Tongue (tissue), 2 donors: Measurements from ENCODE around the gene ZNF791. TPM values are rescaled to one million over a fixed set of nuclear protein-coding genes. Genes with fewer than 3 reads are reported as not detected.
"Not testable (repeated sequence)": the region's sequence is repeated elsewhere in the genome, so short reads cannot be mapped to it uniquely, and the experiment has no call there.

Experiments used
- DNase-seq: peaks from one replicate; pipeline ENCODE4 v3.0.0-alpha.2; 2015
- total RNA-seq: library from RNA; depleted of rRNA; stranded (reverse); fragments of >200 nt; gene quantifications from one replicate; pipeline ENCODE4 v1.2.3, GENCODE V29; 2014

Gene ZNF791
- 26.3 TPM for total RNA-seq

DNA sequence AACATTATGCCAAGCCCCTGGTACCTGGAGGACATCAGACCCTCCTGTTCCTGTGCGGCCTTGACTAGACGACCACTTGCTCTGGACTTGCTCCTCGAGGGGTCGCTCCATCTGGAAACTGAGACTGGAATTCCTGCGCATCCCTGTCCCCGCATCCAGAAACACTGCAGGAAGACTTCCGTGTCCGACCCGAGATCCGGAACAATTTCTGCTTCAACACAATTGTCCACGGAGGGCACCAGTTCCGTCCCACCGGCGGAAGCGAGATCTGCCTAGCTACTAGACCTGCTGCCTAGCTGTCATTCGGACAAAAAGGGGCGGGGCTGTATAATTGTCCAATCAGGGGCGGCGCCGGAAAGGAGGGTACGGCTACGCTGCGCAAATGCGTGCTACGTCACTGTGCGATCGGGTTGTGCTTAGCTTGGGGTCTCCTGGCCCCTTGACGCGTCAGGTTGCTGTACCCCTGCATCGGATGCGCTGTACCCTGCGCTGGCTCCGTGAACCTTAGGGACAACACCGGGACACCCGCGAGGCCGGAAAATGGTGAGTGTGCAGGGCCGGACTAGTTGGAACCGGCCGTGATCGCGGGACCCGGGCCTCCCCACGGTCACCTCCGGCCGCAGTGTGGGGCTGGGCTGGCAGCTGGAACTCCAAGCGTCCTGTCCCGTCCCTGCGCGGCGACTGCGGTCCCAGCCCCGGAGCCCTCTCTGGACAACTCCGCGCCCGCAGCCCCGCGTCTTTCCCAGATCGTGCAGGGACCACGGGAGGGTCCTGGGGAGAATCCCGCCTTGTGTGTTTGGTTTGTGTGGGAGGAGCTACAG, at the start of gene ZNF791, which contains the start of gene ZNF490:
Gene ZNF791 (plus strand): TSS at position 381 of the 821 bp plus-strand sequence. CDS start 160 bp downstream, at position 541.
Gene ZNF490 (minus strand): TSS at position 274 of the 821 bp plus-strand sequence. CDS start 133 bp downstream, at position 141.
- peak; percentile 99 for DNase-seq

DNA sequence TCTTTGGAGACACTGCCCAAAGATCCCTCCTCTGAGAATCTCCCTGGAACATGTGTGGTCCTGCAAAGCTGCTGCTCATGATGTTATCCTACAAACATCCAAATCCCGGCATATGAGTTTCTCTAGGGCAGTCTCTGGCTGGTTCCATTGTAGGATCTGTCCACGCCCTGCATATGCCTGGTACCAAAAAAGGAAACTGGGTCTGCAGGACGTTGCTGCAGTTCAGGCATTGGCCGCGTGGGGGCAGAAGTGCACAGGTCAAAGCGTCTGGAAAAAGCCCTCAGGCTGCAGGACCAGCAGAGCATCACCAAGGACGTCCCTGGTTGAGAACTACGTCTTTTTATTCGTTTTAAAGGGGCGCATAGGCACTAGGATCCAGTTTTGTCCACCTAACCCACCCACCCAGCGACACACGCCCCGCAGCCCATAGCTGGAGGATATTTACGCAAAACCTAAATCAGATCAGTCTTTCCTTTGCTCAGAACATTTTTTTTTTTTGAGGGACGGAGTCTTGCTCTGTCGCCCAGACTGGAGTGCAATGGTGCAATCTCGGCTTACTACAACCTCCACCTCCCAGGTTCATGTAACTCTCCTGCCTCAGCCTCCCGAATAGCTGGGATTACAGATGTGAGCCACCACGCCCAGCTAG, 46.6 kb upstream of the ZNF791 start:
- peak; percentile 94 for DNase-seq

DNA sequence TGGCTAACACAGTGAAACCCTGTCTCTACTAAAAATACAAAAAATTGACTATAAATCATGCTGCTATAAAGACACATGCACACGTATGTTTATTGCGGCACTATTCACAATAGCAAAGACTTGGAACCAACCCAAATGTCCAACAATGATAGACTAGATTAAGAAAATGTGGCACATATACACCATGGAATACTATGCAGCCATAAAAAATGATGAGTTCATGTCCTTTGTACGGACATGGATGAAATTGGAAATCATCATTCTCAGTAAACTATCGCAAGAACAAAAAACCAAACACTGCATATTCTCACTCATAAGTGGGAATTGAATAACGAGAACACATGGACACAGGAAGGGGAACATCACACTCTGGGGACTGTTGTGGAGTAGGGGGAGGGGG, 44.3 kb upstream of the ZNF791 start:
- not testable (repeated sequence) for DNase-seq

DNA sequence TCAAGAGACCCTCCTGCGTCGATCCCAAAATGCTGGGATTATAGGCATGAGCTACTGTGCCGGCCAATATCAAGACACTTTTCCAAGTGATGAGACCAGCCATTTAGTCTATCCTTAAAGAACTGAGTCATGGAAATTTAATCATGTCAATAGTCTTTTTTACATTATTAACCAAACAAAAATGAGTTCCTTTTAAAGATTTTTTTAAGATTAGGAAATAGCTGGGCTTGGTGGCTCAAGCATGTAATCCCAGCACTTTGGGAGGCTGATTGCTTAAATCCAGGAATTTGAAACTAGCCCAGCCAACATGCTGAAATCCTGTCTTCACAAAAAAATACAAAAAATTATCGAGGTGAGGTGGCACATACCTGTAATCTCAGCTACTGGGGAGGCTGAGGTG, 42.8 kb upstream of the ZNF791 start:
- DNase-seq, result no peak

DNA sequence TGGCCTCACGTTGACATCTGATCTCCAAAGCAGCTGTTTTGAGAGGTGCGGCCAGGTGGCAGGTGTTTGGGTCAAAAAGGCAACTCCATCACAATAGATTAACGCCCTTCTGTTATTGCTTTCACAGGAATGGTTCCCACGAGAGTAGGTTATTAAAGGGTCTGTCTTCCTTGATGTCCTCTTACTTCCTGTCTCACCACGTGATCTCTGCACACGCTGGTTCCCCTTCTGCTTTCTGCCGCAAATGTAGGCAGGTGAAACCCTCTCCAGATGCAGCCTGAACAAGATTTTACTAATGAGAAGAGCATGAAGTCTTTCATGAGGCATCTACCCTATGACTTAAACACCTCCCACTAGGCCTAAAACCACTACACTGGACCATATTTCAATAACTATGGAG, 36.7 kb upstream of the ZNF791 start:
- no peak for DNase-seq

DNA sequence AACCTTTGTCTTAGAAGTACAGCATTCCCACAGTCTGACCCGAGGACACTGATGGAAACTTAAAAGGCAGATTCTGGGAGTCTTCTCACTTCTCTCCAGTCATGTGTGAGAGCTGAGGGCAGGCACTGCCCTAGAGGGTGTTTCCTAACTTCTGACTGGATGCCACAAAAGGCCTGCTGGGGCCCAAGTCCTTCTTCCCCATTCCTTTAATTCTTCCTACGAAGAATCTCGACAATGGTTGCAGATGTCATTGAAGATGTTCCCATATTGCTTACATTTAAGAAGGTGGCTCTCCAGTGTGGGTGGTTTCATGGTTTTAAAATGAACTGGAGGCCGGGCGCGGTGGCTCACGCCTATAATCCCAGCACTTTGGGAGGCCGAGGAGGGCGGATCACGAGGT, 32.1 kb upstream of the ZNF791 start:
- no peak for DNase-seq

DNA sequence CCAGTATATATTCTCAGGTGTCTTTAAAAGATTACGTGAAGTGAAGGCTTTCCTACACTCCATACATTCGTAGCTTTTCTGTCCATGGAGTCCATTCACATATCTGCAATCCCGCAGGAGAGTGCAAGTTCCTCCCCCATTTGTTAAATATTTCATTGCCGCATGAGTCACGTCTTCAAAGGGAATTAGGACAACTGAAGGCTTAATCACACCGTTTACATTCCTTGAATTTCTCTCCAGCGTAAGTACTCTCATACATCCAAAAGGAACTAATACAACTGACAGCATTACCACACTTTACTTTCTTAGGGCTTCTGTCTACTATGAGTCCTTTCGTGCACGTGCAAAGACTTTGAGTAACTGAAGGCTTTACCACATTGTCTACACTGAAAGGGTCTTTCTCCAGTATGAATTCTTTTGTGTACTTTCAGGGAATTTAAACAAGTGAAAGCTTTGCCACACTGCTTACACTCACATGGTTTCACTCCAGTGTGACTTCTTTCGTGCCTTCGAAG, 30.5 kb upstream of the ZNF791 start:
- DNase-seq, result no peak

DNA sequence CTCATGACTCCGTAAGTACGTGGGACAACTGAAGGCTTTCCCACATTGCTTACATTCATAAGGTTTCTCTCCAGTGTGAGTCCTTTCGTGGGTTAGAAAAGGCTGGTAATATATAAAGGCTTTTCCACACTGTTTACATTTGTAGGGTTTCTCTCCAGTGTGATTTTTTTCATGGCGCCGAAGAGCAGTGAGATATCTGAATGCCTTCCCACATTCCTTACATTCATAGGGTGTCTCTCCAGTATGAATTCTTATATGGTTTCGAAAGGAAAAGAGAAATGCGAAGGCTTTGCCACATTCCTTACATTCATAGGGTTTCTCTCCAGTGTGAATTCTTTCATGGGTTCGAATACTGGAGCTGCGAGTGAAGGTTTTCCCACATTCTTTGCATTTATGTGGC, 29.6 kb upstream of the ZNF791 start:
- DNase-seq, result no peak

DNA sequence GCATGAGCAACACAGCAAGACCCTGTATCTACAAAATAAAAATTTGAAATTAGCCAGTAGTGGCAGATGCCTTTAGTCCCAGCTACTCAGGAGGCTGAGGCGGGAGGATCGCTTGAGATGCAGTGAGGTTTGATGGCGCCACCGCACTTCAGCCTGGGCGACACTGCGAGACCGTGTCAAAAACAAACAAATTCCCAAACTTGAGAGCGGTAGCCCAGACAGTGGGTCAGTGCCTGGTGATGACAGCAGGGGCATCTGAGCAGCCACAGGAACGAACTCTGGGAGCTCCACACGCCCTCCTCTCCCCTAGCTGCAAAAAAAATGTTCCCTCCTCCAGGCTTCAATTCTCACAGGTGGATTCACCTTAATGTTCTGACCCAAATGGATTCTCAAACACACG, 14.2 kb upstream of the ZNF791 start:
- DNase-seq, result no peak

DNA sequence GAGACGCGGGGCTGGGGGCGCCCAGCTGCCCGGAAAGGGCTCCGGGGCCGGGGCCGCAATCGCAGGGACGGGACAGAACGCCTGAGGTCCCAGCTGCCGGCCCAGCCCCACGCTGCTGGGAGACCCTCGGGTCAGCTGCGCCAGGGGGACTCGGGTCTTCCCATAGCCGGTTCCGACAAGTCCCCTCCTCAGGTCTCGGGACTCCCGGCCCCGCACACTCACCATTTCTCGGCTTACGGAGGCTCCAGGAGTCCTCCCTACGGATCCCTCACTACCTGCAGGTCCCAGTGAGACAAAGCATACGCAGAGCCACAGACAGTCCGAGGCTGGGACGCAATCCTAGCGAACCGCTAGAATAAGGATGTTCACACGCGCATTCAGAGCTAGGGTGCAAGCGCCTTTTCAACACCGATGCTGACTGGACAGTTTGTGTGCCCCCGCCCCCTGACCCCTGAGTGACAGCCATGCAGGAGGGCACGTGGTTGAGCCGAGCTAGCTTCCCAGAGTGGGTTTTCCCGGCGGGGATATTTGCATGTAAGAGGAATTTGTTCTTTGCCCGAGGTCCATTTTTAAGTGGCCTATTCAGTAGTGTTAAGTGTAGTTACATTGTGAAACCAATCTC, 13.7 kb upstream of the ZNF791 start:
- DNase-seq, result no peak

DNA sequence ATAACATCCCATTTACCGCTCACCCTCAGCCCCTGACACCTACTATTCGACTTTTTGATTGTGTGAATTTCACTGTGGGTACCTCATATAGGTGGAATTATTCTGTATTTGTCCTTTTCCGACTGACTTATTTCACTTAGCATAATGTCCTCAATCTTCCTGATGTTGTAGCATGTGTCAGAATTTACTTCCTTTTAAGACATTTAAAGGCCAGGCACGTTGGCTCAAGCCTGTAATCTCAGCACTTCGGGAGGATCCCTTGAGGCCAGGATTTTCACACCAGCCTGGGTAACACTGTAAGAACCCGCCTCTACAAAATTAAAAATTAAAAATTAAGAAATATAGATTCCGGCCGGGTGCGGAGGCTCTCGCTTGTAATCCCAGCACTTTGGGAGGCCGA, 13.1 kb upstream of the ZNF791 start:
- DNase-seq, result no peak

DNA sequence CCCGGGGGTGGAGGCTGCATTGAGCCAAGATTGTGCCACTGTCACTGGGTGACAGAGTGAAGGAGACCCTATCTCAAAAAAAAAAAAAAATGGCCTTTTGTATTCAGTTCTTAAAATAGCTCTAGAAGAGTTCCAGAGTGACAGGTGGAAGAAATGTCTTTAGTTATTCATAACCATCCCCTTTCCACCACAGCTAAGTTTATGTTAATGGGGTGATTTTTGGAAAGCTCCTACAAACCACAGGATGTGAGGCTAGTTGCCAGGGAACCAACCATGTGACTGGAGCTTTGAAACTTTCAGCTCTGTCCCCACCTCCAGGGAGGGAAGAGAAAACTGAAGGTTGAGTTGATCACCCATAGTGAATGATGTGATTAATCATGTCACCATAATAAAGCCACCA, 7.0 kb upstream of the ZNF791 start:
- DNase-seq, result no peak

DNA sequence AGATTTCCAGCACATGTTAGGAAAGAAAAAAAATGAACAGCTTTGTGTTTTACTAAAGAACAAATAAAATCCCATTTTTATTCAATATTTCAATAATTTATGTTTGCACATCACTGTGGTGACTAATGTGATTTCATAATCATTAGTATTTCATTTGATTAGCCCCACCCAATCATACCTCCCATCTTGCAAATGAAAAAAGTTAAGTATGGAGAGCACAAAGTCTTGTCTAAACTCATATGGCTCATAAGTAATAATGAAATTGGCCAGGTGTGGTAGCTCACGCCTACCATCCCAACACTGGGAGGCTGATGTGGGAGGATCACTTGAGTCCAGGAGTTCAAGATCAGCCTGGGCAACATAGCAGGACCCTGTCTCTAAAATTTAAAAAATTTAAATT, 3.9 kb upstream of the ZNF791 start:
- DNase-seq, result no peak

DNA sequence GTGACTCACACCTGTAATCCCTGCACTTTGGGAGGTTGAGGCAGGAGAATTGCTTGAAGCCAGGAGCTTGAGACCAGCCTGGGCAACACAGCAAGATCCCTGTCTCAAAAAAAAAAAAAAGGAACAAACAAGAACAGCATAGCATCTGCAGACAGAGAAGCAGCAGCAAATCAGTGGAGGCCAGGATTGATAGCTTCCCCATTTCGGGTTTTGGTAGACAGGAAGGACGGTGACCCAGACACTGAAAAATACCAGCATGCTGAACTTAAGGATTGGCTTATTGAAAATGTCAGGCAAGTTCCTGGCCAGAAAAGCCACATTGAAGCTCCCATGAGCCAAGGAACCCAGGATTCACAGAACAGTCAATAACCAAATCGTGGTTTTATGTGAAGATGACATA, 3.1 kb upstream of the ZNF791 start:
- DNase-seq, result no peak

DNA sequence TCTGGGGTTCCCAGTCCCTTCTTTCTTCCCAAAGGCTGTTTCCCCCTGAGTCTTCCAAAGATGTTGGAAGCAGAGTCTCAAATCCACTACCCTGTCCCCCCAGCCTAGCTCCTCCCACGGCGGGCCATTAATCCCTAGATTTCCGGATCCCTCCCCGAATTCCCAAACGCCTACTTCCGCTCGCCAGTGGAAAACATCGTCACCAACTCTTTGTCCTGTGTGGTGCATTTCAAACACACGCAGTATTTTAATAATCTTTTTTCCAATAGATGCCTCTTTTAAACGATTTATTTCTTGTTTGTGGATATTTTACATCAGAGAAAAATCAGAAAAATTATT, 610 bp downstream of the ZNF791 start:
- peak; percentile 94 for DNase-seq

DNA sequence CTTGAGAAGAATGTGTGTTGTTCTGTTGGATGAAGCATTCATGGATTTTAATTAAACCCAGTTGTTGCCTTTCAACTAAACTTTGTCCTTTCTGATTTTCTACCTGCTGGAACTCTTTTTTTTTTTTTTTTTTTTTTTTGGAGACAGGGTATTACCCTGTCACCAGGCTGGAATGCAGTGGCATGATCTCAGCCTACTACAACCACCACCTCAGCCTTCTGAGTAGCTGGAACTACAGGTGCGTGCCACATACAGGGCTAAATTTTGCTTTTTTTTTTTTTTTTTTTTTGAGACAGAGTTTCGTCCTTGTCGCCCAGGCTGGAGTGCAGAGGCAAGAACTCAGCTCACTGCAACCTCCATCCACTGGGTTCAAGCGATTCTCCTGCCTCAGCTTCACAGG, 6.9 kb downstream of the ZNF791 start:
- DNase-seq, result no peak

DNA sequence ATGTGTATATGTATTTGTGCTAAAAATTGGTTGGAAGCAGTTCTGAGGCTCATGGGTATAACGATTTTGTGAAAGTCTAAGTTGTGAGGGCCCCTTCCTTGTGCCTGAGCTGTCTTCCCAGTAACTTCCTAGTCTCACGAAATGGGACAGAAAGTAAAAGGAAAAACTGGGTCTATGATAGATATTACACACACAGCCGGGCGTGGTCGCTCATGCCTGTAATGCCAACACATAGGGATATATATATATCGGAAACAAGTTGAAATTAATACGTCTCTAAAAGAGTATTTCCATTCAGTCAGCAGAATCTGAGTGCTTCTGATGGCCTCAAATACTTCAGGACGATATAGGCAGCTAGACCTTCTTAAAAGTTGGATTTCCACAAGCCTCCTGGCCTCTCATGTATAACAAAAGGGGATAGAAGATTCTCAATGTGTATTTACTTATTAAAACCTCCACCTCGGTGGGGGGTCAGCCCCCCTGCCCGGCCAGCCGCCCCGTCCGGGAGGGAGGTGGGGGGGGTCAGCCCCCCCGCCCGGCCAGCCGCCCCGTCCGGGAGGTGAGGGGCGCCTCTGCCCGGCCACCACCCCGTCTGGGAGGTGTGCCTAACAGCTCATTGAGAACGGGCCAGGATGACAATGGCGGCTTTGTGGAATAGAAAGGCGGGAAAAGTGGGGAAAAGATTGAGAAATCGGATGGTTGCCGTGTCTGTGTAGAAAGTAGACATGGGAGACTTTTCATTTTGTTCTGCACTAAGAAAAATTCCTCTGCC, 10.7 kb downstream of the ZNF791 start:
- DNase-seq, result not testable (repeated sequence)

DNA sequence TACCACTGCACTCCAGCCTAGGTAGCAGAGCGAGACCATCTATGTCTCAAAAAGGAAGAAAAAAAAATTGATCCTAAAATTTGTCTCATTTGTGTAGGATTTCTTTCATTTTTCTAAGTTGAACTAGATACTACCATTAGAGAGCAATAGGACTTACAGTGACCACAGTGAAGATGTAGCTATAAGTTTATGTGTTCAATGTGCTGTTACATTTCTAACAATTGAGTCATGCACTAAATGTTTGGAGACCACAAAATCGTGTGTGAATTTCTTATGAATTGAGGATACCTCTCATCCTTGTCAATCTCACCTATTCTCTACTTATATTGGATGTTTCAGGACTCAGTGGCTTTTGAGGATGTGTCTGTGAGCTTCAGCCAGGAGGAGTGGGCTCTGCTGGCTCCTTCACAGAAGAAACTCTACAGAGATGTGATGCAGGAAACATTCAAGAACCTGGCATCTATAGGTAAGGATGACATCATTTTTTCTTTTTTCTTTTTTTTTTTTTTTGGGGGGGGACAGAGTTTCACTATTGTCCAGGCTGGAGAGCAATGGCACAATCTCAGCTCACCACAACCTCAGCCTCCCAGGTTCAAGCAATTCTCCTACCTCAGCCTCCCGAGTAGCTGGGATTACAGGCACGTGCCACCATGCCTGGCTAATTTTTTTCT, 12.8 kb downstream of the ZNF791 start:
- no peak for DNase-seq

DNA sequence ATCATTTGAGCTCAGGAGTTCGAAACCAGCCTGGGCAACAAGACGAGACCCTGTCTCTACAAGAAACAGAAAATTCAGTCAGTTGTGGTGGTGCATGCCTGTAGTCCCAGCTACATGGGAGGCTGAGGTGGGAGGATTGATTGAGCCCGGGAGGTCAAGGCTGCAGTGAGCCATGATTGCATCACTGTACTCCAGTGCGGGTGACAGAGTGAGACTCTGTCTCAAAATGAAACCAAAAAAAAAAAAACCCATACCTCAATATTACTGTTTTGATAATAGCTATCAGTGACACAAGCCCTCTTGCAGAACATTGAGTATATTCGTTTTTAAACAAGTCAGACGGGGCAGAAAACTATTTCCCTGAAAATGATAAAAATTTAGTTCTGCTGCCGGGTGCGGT, 16.2 kb downstream of the ZNF791 start:
- DNase-seq, result no peak

DNA sequence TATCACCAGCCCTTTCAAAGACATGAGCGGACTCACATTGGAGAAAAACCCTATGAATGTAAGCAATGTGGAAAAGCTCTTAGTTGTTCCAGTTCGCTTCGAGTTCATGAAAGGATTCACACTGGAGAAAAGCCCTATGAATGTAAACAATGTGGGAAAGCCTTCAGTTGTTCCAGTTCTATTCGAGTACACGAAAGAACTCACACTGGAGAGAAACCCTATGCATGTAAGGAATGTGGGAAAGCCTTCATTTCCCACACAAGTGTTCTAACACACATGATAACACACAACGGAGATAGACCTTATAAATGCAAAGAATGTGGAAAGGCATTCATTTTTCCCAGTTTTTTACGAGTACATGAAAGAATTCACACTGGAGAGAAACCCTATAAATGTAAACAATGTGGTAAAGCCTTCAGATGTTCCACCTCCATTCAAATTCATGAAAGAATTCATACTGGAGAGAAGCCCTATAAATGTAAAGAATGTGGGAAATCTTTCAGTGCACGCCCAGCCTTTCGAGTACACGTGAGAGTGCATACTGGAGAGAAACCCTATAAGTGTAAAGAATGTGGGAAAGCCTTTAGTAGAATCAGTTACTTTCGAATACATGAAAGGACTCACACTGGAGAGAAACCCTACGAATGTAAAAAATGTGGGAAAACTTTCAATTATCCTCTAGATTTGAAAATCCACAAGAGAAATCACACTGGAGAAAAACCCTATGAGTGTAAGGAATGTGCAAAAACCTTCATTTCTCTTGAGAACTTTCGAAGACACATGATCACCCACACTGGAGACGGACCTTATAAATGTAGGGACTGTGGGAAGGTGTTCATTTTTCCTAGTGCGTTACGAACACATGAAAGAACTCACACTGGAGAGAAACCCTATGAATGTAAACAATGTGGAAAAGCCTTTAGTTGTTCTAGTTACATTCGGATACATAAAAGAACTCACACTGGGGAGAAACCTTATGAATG, 17.6 kb downstream of the ZNF791 start:
- no peak for DNase-seq

DNA sequence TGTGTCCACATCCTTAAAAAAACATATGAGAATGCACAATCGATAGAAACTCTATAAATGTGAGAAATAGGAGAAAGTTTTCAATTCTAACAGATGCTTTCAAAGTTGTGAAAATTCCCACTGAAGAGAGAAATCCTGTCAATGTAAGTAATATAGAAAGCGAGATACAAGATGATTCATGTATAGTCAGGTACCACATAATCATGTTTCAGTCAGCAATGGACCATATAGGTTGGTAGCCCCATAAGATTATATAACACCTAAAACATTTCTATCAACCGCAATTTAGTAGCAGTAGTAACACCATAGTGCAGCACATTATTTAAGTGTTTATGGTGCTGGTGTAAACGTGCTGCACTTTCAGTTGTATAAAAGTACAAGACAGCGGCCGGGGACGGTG, 18.5 kb downstream of the ZNF791 start:
- DNase-seq, result no peak
